Measurements from ENCODE around the gene TRPM3.

DNA sequence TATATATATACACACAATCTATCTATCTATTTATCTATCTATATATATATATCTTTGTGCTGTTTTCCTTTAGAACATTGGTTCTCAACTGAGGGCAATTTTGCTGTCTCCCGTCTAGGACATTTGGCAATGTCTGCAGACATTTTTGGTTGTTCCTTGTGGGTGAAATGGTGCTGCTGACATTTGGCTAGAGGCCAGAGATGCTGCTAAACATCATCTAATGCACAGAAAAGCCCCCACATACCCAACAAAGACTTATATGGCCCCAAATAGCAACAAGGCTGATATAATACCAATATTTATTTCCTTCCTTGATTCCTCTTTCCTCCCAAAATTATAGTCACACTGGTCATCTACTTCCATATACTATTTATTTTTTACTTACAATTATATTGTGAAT is 197.5 kb downstream of the TRPM3 start:
- TF ChIP-seq YY1 (IDR thresholded peaks at IDR 0.05; ENCODE audit: low read depth, low read length) = no peak
- TF ChIP-seq EP300 (IDR thresholded peaks at IDR 0.05; ENCODE audit: borderline replicate concordance in 1 of 2, low read depth in 2 of 2, low read length in 2 of 2) = no peak
- no peak for TF ChIP-seq CEBPB (IDR thresholded peaks at IDR 0.05; ENCODE audit: low read depth, low read length)
- TF ChIP-seq RAD21 (IDR thresholded peaks at IDR 0.05 in 1 of 2, conservative IDR thresholded peaks at IDR 0.05 in 1 of 2; ENCODE audit: low read depth in 2 of 2, low read length in 2 of 2) = no peak
- no peak for TF ChIP-seq SIN3A (conservative IDR thresholded peaks at IDR 0.05 in 1 of 2, IDR thresholded peaks at IDR 0.05 in 1 of 2; ENCODE audit: low read depth in 1 of 2, low read length in 2 of 2)

Measured in H1 (cell line).